GM12865 (cell line): ENCODE measurements around the gene COL23A1.

Experiments
- DNase-seq: peaks from one replicate; pipeline ENCODE4 v3.0.0; 2010; ENCODE audit warnings: low read depth
- H3K4me3 ChIP-seq: 2 replicates; pipeline ENCODE4 v1.5.1; 2011; ENCODE audit warnings: mild to moderate bottlenecking, low read depth, low read length, control low read depth
- CTCF ChIP-seq: IDR thresholded peaks from 2 replicates; pipeline ENCODE4 v1.5.1; 2011; ENCODE audit warnings: low read length, control low read depth, low read depth, inconsistent platforms; ENCODE audit not compliant: insufficient read depth; ENCODE audit errors: missing control alignments

The COL23A1 gene

GRCh38 chr5:178477802-178478201 lies 112.4 kb downstream of the COL23A1 start:
- no peak overlapping the region for H3K4me3 ChIP-seq
- no peak for TF ChIP-seq CTCF
- DNase-seq = no peak

- no peak overlapping the region for H3K4me3 ChIP-seq
- no peak for TF ChIP-seq CTCF
- no peak for DNase-seq
Observed at GRCh38 chr5:178476972-178477754, 113.0 kb downstream of the COL23A1 start.

- no peak for TF ChIP-seq CTCF
- no peak for DNase-seq
- H3K4me3 ChIP-seq = no peak overlapping the region
Observed at GRCh38 chr5:178476531-178476930, 113.7 kb downstream of the COL23A1 start.

- no peak for DNase-seq
- no peak for TF ChIP-seq CTCF
- H3K4me3 ChIP-seq = no peak overlapping the region
Observed at GRCh38 chr5:178475422-178475821, 114.8 kb downstream of the COL23A1 start.

GRCh38 chr5:178474562-178475184 lies 115.5 kb downstream of the COL23A1 start:
- no peak overlapping the region for H3K4me3 ChIP-seq
- DNase-seq = no peak
- TF ChIP-seq CTCF = no peak

- no peak for DNase-seq
- no peak overlapping the region for H3K4me3 ChIP-seq
- no peak for TF ChIP-seq CTCF
Observed at GRCh38 chr5:178473854-178474253, 116.3 kb downstream of the COL23A1 start.
